IPS-15b (cell line): Measurements from ENCODE around the gene EXOC4.

Source experiments
- H3K27me3 ChIP-seq: one replicate; pipeline ENCODE4 v1.6.1; 2013; ENCODE audit warnings: low read length; ENCODE audit not compliant: control insufficient read depth, insufficient read depth
- H3K36me3 ChIP-seq: one replicate; pipeline ENCODE4 v1.6.1; 2013; ENCODE audit warnings: low read length; ENCODE audit not compliant: control insufficient read depth, insufficient read depth
- H3K4me1 ChIP-seq: one replicate; pipeline ENCODE4 v1.6.1; 2013; ENCODE audit warnings: mild to moderate bottlenecking, low read length; ENCODE audit not compliant: control insufficient read depth, insufficient read depth
- H3K4me3 ChIP-seq: one replicate; pipeline ENCODE4 v1.5.1; 2013; ENCODE audit warnings: low read depth, low read length
- H3K9ac ChIP-seq: one replicate; pipeline ENCODE4 v1.6.1; 2013; ENCODE audit warnings: low read depth, mild to moderate bottlenecking, low read length
- H3K9me3 ChIP-seq: one replicate; pipeline ENCODE4 v1.6.1; 2013; ENCODE audit warnings: mild to moderate bottlenecking, low read length; ENCODE audit not compliant: control insufficient read depth, insufficient read depth

EXOC4 gene

GRCh38 chr7:133674079-133674763 is 421.3 kb downstream of the EXOC4 start:
- H3K4me1 ChIP-seq = no peaks in the 10 kb centered on the region
- no peak overlapping the region for H3K9ac ChIP-seq
- H3K9me3 ChIP-seq = no peaks in the 10 kb centered on the region
- H3K36me3 ChIP-seq = no peaks in the 10 kb centered on the region
- H3K27me3 ChIP-seq = no peaks in the 10 kb centered on the region
- no peak overlapping the region for H3K4me3 ChIP-seq

- H3K4me3 ChIP-seq = no peak overlapping the region
- H3K36me3 ChIP-seq = no peaks in the 10 kb centered on the region
- no peak overlapping the region for H3K9ac ChIP-seq
- peaks cover 5% of the 10 kb centered on the region for H3K4me1 ChIP-seq
- H3K9me3 ChIP-seq = no peaks in the 10 kb centered on the region
- no peaks in the 10 kb centered on the region for H3K27me3 ChIP-seq
Measured at GRCh38 chr7:133675510-133676218, 422.8 kb downstream of the EXOC4 start.

- Histone ChIP-seq H3K36me3 (no peaks in the 10 kb centered on the region), H3K27me3 (no peaks in the 10 kb centered on the region), H3K4me3 (no peak overlapping the region), H3K9me3 (no peaks in the 10 kb centered on the region), H3K9ac (no peak overlapping the region), H3K4me1 (peaks cover 8% of the 10 kb centered on the region)
Measured at GRCh38 chr7:133676805-133677370, 424.0 kb downstream of the EXOC4 start.

- no peaks in the 10 kb centered on the region for H3K9me3 ChIP-seq
- H3K9ac ChIP-seq = no peak overlapping the region
- no peaks in the 10 kb centered on the region for H3K36me3 ChIP-seq
- no peaks in the 10 kb centered on the region for H3K27me3 ChIP-seq
- H3K4me3 ChIP-seq = no peak overlapping the region
- peaks cover 12% of the 10 kb centered on the region for H3K4me1 ChIP-seq
Measured at GRCh38 chr7:133678137-133678814, 425.4 kb downstream of the EXOC4 start.

- H3K36me3 ChIP-seq = no peaks in the 10 kb centered on the region
- H3K4me3 ChIP-seq = no peak overlapping the region
- no peaks in the 10 kb centered on the region for H3K9me3 ChIP-seq
- H3K4me1 ChIP-seq = peaks cover 12% of the 10 kb centered on the region
- H3K9ac ChIP-seq = no peak overlapping the region
- H3K27me3 ChIP-seq = no peaks in the 10 kb centered on the region
Measured at GRCh38 chr7:133679977-133680376, 427.1 kb downstream of the EXOC4 start.

GRCh38 chr7:133681529-133681928 is 428.7 kb downstream of the EXOC4 start:
- no peaks in the 10 kb centered on the region for H3K9me3 ChIP-seq
- no peak overlapping the region for H3K9ac ChIP-seq
- no peaks in the 10 kb centered on the region for H3K36me3 ChIP-seq

GRCh38 chr7:133682364-133683181 is 429.7 kb downstream of the EXOC4 start:
- Histone ChIP-seq H3K27me3 (no peaks in the 10 kb centered on the region), H3K9ac (no peak overlapping the region), H3K4me3 (no peak overlapping the region), H3K9me3 (no peaks in the 10 kb centered on the region), H3K4me1 (peaks cover 12% of the 10 kb centered on the region), H3K36me3 (no peaks in the 10 kb centered on the region)

More at GRCh38 chr7:133681529-133681928, 428.7 kb downstream of the EXOC4 start:
- H3K4me1 ChIP-seq = peaks cover 12% of the 10 kb centered on the region
- no peak overlapping the region for H3K4me3 ChIP-seq
- no peaks in the 10 kb centered on the region for H3K27me3 ChIP-seq

GRCh38 chr7:133683182-133683454 is 430.2 kb downstream of the EXOC4 start:
- Histone ChIP-seq H3K36me3 (no peaks in the 10 kb centered on the region), H3K27me3 (no peaks in the 10 kb centered on the region), H3K9me3 (no peaks in the 10 kb centered on the region), H3K9ac (no peak overlapping the region), H3K4me3 (no peak overlapping the region), H3K4me1 (peaks cover 15% of the 10 kb centered on the region)

- Histone ChIP-seq H3K27me3 (no peaks in the 10 kb centered on the region), H3K9ac (no peak overlapping the region), H3K36me3 (no peaks in the 10 kb centered on the region), H3K4me3 (no peak overlapping the region), H3K9me3 (no peaks in the 10 kb centered on the region), H3K4me1 (peaks cover 3% of the 10 kb centered on the region)
Measured at GRCh38 chr7:133688483-133689239, 435.8 kb downstream of the EXOC4 start.

GRCh38 chr7:133690740-133691139 is 437.9 kb downstream of the EXOC4 start:
- H3K27me3 ChIP-seq = no peaks in the 10 kb centered on the region
- H3K9ac ChIP-seq = no peak overlapping the region
- H3K9me3 ChIP-seq = no peaks in the 10 kb centered on the region
- no peak overlapping the region for H3K4me3 ChIP-seq
- peaks cover 3% of the 10 kb centered on the region for H3K4me1 ChIP-seq
- no peaks in the 10 kb centered on the region for H3K36me3 ChIP-seq
